ENCODE measurements around the gene YIPF5.

YIPF5 gene

DNA sequence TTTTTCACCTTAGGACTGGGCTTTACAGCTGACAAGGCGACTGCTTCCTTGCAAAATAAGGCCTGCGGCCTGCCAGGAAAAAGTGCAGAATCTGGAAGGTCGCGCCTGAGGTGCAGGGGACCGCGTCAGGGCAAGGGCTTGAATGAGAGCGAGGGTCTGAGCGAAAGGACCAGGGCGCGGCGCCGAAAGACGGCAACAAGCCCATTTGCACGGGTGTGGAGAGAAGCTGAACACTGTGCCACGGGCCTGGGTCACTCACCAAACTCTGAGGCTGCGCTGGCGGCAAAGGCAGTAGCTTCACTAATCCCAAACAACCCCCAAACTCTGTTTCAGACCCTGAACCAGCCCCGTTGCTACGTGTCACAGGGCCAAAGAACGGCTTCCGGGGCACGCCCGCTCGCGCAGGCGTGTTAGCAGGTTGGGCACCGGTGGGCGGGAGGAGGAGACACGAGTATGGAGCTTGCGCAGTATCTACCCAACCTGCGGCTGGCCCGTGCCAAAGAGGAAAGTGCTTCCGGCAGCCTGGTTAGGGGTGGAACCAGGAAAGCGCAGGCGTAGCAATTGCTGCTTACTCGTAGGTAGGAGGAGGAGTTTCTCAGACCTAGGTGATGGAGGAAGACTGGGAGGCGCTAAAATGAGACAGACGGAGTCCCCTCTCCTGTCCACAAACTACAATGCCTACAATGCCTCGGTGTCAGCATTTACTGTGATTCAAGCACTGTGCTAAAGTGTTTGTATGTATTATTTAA, at the start of gene YIPF5, which contains the start of gene KCTD16:
TSS of gene YIPF5 (minus strand) at position 384 of the 749 bp plus-strand sequence. CDS start 704 bp downstream, outside the sequence.
TSS of gene KCTD16 (plus strand) at position 598 of the 749 bp plus-strand sequence.
- DNase-seq, result peak; percentile 97

DNA sequence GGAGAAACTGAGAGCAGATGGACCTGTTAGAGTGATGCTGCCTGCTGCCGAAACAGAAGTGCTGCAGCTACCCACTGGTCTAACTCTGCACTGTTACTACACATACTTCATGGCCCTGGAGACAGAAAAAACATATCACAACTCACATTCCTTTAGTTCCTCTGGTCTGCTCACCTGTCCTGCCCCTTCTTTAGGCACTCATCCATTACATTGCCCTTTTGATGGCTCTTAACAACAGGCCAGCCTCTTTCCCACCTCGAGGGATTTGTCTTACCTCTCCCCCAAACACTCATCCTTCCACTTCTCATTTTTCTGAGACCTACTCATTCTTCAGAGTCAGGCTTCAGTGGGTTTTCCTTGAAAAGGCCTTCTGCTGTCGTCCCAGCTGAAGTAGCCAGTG, 49.4 kb upstream of the YIPF5 start:
- no peak for DNase-seq

- no peak for DNase-seq
These were observed 40.2 kb upstream of the YIPF5 start for GRCh38 chr5:144210655-144211054.

GRCh38 chr5:144209361-144209760, 38.9 kb upstream of the YIPF5 start:
- no peak for DNase-seq

DNA sequence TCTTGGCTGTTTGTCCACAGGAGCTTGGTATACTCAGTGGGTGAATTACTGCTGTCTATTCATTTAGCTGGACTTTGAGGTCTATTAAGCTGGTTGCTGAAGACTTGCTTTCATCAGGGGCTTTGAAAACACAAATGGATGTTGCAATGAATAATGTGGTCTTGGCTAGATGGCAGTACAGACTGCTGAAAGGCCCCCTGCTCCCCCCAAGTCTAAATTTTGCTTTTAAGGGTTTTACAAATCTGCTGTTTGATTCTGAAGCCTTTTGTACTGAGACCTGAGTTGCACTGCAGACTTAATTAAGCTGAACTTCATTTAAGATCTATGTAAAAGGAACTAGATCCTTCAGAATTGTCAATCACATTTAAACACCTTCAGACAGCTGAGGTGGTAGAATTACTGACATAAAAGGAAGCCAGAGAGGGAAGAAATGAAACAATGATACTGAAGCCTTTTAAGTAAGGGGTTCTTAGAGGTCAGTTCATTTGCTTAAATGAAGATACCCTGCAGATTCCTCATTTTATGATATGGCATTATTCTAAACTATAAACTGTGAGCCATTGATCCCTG, 37.5 kb upstream of the YIPF5 start:
- DNase-seq, result no peak

DNA sequence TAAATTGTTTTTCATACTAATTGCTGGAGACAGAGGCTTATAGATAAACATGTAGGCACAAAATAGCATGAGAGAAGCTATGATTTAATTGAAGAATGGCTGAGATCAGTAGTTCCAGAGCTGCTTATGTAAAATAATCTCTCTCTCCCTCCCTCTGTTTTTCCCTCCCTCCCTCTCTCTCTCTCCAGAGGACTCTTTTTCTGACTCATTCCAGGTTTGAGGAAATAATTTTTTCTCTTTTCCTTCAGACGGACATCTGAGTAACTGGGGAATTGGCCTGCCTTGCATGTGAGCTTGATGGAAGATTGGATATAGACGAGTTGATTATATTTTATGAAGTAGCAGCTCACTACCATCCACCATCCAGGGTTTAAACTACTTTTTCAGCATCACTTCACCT, 35.7 kb upstream of the YIPF5 start:
- DNase-seq, result no peak

- DNase-seq, result no peak
These were observed 34.7 kb upstream of the YIPF5 start for GRCh38 chr5:144205141-144205551.

DNA sequence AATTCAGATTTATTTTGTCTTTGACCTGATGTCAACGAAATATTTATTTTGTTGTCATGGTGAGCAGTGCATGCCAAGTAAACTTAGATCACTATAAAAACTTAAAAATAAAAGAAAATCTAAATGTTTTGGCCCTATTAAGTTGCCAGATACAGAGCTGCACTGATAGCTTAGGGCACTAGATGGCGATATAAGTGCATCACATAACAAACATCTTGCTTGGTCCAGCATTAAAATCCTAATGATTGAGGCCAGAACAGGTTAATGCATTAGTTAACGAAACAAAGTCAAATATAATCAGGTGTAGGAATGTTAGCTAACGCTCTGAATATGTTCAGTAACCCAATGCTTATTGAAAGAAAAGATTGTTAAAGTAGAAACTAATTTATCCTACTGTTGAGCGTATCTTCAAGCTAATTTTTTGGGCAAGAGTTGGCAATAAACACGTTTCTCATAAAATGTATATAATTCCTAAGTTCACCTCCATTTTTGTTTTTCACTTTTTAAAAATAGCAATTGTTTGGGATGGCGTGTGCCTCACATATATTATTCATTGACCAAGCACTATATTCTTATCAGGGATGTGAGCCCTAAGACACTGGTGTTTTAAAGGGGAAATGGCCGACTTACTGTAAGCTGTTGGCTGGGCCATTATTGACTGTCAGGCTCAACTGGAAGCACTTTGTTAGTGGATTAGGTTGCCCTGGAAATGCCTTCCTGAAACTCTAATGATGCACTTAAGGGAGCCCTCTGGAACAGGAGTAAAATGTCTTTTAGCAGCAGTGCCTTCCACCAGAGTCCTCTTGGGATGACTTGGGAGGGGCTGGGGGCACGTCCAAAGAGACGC, 33.5 kb upstream of the YIPF5 start:
- DNase-seq, result peak; percentile 70

DNA sequence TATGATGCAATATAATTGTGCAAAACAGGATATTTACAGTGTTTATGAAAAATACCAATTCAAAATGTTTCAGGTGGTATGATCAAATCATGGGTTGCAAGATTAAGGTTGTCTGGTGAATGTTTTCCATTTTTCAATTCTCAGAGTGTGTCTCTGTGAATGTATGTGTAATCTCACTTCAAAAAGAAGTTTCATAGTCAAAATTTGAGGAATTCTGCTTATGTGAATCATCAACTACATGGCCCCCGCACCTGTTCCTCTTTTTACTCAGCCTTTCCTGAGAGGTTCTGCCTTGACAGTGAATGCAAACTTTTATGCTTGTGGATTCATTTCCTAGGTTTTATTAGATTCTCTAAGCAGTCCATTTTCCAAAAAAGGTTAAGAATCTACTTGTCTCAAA, 32.3 kb upstream of the YIPF5 start:
- DNase-seq, result peak; percentile 18

DNA sequence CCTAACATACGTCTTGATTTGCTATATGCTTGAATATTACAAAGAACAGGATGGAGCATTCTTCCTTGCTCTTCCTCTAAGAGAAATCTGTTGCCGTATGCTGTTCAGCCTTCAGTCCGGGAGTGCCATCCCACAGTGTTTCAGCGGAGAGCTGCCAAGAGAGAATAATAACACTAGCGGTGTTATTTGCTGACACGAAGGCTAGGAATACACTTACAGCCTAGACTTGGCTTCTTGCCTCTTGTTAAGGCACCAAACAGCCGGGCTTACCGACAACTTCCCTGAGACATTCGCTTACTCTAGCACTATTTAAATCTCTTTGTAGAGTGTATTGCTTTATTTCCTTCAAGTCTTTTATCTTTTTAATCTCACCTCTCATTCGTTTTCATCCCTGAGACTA, 31.6 kb upstream of the YIPF5 start:
- no peak for DNase-seq

GRCh38 chr5:144201588-144201987, 31.1 kb upstream of the YIPF5 start:
- DNase-seq, result no peak

DNA sequence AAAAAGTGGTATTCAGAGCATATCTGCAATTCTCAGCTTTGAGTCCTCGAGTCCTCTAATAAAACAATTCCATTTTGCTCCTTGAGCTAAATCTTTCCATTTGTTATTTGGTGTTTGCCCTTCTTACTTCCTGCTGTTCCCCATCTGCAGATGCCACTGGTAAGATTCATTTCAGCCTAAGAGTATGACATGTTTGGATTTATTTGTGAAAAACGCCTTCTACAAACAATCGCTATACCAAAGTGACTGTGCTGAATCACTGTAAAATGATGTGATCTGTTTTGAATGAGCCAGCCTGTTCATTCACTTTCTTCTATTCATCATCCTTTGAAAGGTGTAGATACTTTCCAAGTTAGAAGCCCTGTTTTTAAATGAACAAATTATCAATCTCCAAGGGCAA, 27.9 kb upstream of the YIPF5 start:
- DNase-seq, result no peak

GRCh38 chr5:144196612-144197011, 26.2 kb upstream of the YIPF5 start:
- DNase-seq, result no peak

DNA sequence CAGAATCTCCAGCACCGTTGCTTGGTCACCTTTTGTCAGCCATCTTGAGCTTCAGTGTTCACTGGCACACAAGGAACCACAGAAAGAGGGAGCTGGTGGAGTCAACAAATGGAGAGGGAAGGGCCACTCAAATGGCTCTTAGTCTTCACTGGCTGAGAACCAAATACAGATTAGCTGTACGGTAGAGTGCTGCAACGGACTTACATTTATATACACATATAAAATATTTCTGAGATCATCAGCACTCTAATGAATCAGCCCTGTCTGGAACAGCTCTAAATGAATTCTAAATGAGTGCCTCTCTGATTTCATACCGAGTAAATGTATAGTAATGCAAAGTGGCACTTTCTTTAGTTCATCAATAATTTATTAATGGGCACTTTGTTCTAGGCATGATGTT, 25.0 kb upstream of the YIPF5 start:
- DNase-seq, result no peak

GRCh38 chr5:144194144-144194543, 23.7 kb upstream of the YIPF5 start:
- no peak for DNase-seq

GRCh38 chr5:144192661-144193060, 22.2 kb upstream of the YIPF5 start:
- DNase-seq, result no peak

GRCh38 chr5:144191998-144192397, 21.5 kb upstream of the YIPF5 start:
- DNase-seq, result peak; percentile 87

- no peak for DNase-seq
These were observed 21.1 kb upstream of the YIPF5 start for GRCh38 chr5:144191531-144191930.

- DNase-seq, result peak; percentile 89
These were observed 19.5 kb upstream of the YIPF5 start for GRCh38 chr5:144189800-144190429.

- peak; percentile 69 for DNase-seq
These were observed 17.3 kb upstream of the YIPF5 start for GRCh38 chr5:144187699-144188294.

DNA sequence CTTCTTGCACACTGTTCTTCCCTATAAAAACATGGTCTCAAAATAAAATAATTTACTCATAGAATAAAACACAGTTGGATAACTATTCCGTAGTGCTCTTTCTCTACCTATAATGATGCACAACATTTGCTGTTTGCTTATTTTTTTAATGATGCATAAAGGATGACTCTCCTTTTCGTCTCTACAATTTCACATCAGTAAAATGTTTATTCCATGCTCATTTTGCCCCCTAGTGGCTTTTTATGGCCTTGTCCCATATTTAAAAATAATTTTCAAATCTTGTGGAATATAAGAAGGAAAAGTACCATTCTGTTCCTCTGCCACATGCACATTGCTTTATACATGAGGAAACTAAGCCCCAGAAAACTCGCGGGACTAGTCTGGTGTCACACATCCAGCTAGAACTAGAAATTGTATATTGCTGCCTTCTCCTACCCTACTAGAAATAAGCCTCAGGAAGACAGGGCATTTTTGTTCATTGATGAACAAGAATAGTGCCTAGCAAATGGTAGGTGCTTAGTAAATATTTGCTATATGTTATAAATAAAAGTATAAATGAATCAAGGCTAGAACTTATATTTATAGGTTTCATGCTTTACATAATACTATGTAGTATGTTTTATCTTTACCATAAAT, 12.9 kb upstream of the YIPF5 start:
- peak; percentile 55 for DNase-seq

DNA sequence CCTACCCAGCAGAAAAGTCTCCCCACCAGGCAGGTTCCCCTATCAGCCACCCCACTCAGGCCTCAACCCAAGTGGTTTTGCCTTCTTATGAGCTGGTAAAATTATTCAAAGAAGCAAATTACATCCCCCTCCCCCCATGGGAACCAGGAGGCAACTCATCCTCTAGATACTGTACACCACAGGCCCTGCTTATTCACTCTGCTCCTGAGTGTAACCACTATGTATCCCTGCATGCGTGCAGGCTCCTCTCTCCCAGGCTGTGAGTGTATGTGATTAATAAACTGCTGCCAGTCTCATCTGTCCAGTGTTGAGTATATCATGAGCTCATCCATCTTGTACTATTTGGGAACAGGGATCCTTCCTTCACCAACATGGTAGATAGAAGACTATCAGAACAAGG, 8.8 kb upstream of the YIPF5 start:
- DNase-seq, result no peak
